Coronary artery (tissue), 2 donors: ENCODE data around the gene RNF31.
A peak's percentile ranks its signal among the peaks of the same experiment; 100 is the strongest.

Source experiments
- DNase-seq: peaks from one replicate; pipeline ENCODE4 v3.0.0-alpha.2; 2017; ENCODE audit warnings: low spot score
- H3K27ac ChIP-seq, 2 donors: fragments of 200-600 bp; sonication (generic); one replicate each; pipeline ENCODE4 v1.5.1; 2016 to 2019
- H3K4me3 ChIP-seq: fragments of 200-600 bp; sonication (generic); 2 replicates; pipeline ENCODE4 v1.5.1; 2016; ENCODE audit warnings: mild to moderate bottlenecking, moderate library complexity
- TF ChIP-seq, protein P1 (sequence below): fragments of 200-600 bp; sonication (generic); IDR thresholded peaks from one replicate; pipeline ENCODE4 v1.5.1; 2019; ENCODE audit warnings: antibody characterized with exemption

Gene RNF31

DNA sequence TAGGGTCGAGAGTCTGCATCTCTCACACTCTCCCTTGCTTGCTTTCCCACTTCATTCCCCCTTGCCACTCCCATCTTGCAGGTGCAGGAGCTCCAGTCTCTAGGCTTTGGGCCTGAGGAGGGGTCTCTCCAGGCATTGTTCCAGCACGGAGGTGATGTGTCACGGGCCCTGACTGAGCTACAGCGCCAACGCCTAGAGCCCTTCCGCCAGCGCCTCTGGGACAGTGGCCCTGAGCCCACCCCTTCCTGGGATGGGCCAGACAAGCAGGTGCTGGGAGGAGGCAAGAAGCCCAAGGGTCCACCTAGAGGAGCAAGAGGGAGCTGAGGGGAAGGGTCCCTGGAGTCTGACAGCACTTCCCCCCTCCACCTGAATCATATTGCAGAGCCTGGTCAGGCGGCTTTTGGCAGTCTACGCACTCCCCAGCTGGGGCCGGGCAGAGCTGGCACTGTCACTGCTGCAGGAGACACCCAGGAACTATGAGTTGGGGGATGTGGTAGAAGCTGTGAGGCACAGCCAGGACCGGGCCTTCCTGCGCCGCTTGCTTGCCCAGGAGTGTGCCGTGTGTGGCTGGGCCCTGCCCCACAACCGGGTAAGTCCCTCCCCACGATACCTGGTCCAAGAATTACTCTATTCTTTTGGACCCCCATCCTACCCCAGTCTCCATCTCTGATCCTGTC is 4.2 kb downstream of the RNF31 start:
- DNase-seq = no peak
- Histone ChIP-seq H3K4me3 (no peak overlapping the region), H3K27ac (no peak overlapping the region)
- TF ChIP-seq, protein P1, sequence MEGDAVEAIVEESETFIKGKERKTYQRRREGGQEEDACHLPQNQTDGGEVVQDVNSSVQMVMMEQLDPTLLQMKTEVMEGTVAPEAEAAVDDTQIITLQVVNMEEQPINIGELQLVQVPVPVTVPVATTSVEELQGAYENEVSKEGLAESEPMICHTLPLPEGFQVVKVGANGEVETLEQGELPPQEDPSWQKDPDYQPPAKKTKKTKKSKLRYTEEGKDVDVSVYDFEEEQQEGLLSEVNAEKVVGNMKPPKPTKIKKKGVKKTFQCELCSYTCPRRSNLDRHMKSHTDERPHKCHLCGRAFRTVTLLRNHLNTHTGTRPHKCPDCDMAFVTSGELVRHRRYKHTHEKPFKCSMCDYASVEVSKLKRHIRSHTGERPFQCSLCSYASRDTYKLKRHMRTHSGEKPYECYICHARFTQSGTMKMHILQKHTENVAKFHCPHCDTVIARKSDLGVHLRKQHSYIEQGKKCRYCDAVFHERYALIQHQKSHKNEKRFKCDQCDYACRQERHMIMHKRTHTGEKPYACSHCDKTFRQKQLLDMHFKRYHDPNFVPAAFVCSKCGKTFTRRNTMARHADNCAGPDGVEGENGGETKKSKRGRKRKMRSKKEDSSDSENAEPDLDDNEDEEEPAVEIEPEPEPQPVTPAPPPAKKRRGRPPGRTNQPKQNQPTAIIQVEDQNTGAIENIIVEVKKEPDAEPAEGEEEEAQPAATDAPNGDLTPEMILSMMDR = no peak

DNA sequence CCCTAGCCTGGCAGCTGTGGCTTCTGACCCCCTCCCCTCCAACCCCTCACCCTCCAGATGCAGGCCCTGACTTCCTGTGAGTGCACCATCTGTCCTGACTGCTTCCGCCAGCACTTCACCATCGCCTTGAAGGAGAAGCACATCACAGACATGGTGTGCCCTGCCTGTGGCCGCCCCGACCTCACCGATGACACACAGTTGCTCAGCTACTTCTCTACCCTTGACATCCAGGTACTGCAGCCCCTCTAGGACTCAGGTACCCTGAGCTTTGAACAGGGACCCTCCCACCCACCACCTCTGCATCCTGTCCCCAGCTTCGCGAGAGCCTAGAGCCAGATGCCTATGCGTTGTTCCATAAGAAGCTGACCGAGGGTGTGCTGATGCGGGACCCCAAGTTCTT is 7.8 kb downstream of the RNF31 start:
- TF ChIP-seq, protein P1 = no peak
- no peak for DNase-seq
- Histone ChIP-seq H3K27ac (no peak overlapping the region), H3K4me3 (no peak overlapping the region)

DNA sequence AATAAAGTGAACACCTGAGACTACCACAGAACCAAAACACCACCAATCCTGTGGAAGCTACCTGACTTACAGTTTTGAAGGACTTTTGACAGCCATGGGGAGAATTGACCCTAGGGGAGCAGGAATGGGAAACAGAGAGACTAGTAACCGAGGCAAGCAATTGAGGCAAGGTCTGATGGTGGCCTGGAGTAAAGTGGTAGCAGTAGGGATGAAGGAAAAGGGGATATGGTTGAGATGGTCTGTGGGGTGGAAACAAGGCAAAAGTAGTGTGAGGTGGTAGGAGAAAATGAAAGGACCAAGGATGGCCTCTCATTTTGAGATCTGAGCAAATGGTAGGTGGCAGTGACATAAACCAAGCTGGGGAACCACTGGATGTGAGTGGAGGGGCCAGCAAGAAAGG is 9.5 kb downstream of the RNF31 start:
- no peak for DNase-seq
- H3K27ac ChIP-seq = no peak overlapping the region
- H3K4me3 ChIP-seq = no peak overlapping the region
- TF ChIP-seq, protein P1 = no peak

DNA sequence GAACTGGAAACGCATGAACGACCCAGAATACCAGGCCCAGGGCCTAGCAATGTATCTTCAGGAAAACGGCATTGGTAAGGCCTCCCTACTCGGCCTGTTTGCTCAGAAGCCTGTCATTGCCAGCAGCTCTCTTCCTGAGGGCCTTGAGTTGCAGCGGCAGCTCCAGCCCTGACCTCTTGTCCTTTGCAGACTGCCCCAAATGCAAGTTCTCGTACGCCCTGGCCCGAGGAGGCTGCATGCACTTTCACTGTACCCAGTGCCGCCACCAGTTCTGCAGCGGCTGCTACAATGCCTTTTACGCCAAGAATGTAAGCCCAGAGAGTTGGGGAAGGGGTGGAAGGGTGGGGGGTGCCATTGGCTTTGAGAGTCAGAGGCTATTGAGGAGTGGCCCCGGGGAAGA is 10.0 kb downstream of the RNF31 start:
- Histone ChIP-seq H3K27ac (no peak overlapping the region), H3K4me3 (no peak overlapping the region)
- TF ChIP-seq, protein P1 = no peak
- DNase-seq = no peak

DNA sequence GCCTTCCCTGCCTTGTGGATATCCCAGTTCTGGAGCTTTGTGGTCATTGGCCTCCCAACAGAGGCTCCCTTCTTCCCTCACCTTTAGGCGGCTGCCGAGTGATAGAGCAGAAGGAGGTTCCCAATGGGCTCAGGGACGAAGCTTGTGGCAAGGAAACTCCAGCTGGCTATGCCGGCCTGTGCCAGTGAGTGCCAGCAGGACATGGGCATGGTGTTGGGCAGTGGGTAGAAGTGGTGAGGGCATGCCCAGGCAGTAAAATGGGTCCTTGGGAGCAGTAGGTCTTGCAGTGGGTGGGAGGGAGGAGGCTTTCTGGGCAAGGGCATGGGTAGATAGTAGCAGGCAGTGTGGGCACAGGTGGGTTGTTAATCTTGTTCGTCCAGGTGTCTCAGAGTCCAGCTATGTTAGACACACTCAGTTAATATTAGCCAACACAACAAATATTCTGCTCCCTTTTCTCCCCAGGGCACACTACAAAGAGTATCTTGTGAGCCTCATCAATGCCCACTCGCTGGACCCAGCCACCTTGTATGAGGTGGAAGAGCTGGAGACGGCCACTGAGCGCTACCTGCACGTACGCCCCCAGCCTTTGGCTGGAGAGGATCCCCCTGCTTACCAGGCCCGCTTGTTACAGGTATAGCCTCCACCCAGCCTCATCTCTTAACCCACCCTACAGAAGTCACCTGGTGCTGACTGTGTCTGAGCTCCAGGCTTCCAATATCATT is 12.6 kb downstream of the RNF31 start:
- Histone ChIP-seq H3K4me3 (no peak overlapping the region), H3K27ac (peak overlapping the region in 1 of 2 donors; percentile 97)
- TF ChIP-seq, protein P1 = no peak
- DNase-seq = peak; percentile 68

DNA sequence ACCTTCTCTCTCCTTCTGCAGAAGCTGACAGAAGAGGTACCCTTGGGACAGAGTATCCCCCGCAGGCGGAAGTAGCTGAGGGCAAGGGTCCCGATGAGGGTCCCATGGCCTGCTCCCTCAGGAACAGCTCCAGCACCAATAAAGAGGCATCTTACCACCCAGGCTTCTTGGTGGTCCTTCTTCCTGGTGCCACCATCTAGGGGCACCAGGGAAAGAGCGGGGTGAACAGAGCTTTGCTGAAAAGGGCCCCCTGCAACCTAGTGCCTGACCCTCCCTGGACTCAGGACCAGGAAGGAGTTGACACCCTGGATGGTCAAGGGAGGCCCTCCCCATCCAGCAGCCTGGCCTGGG is 13.2 kb downstream of the RNF31 start:
- peak overlapping the region; percentile 88 to 97 for H3K27ac ChIP-seq
- H3K4me3 ChIP-seq = peak overlapping the region; percentile 80
- TF ChIP-seq, protein P1 = no peak
- no peak for DNase-seq
